Ascending aorta (tissue), 2 donors: Measurements from ENCODE around the gene TPRA1. TPM values are rescaled to one million over a fixed set of nuclear protein-coding genes. Genes with fewer than 3 reads are reported as not detected.

Source experiments
- DNase-seq, 2 donors: peaks; one replicate each; pipeline ENCODE4 v3.0.0-alpha.2; 2019; ENCODE audit warnings: low spot score in 2 of 2
- H3K27ac ChIP-seq, 2 donors: fragments of 200-600 bp; sonication (generic); one replicate each; pipeline ENCODE4 v1.5.1; 2016 to 2017; ENCODE audit warnings: mild to moderate bottlenecking in 1 of 2
- H3K27me3 ChIP-seq: fragments of 200-600 bp; sonication (generic); one replicate; pipeline ENCODE4 v1.5.1; 2017
- H3K36me3 ChIP-seq, 2 donors: fragments of 200-600 bp; sonication (generic); one replicate each; pipeline ENCODE4 v1.5.1; 2016
- H3K4me1 ChIP-seq, 2 donors: fragments of 200-600 bp; sonication (generic); one replicate each; pipeline ENCODE4 v1.5.1; 2016 to 2017; ENCODE audit warnings: mild to moderate bottlenecking in 1 of 2
- H3K4me3 ChIP-seq, 2 donors: fragments of 200-600 bp; sonication (generic); one replicate each; pipeline ENCODE4 v1.5.1; 2016 to 2017; ENCODE audit warnings: mild to moderate bottlenecking in 1 of 2
- H3K9me3 ChIP-seq, 2 donors: fragments of 200-600 bp; sonication (generic); one replicate each; pipeline ENCODE4 v1.5.1; 2016
- intact Hi-C: fragments of 100-400 bp; cut with DNase I; formaldehyde crosslinking; loops from one replicate; pipeline ENCODE4 v1.15.1; 2023
- total RNA-seq: library from RNA; depleted of rRNA; stranded (reverse); fragments of >200 nt; gene quantifications from one replicate; pipeline ENCODE4 v1.1.0, GENCODE V29; 2016
- TF ChIP-seq, protein P1 (sequence below), 3 experiments: fragments of 200-600 bp in 2 of 3; fragments of 450-650 bp in 1 of 3; sonication (generic) in 2 of 3; IDR thresholded peaks; one replicate each; pipeline ENCODE4 v1.5.1; 2016 to 2019; ENCODE audit warnings: antibody characterized with exemption in 3 of 3, mild to moderate bottlenecking in 1 of 3, moderate library complexity in 1 of 3

Gene TPRA1
- total RNA-seq, 1 donor from 2014 or later: 87.1 TPM

DNA sequence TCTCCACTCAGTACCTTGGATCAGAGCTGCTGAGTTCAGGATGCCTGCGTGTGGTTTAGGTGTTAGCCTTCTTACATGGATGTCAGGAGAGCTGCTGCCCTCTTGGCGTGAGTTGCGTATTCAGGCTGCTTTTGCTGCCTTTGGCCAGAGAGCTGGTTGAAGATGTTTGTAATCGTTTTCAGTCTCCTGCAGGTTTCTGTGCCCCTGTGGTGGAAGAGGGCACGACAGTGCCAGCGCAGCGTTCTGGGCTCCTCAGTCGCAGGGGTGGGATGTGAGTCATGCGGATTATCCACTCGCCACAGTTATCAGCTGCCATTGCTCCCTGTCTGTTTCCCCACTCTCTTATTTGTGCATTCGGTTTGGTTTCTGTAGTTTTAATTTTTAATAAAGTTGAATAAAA is 31.5 kb upstream of the TPRA1 start:
- TF ChIP-seq, protein P1, sequence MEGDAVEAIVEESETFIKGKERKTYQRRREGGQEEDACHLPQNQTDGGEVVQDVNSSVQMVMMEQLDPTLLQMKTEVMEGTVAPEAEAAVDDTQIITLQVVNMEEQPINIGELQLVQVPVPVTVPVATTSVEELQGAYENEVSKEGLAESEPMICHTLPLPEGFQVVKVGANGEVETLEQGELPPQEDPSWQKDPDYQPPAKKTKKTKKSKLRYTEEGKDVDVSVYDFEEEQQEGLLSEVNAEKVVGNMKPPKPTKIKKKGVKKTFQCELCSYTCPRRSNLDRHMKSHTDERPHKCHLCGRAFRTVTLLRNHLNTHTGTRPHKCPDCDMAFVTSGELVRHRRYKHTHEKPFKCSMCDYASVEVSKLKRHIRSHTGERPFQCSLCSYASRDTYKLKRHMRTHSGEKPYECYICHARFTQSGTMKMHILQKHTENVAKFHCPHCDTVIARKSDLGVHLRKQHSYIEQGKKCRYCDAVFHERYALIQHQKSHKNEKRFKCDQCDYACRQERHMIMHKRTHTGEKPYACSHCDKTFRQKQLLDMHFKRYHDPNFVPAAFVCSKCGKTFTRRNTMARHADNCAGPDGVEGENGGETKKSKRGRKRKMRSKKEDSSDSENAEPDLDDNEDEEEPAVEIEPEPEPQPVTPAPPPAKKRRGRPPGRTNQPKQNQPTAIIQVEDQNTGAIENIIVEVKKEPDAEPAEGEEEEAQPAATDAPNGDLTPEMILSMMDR (IDR thresholded peaks at IDR 0.05): no peak
- H3K36me3 ChIP-seq: peaks cover 0 to 10% of the 10 kb centered on the region in 2 donors
- intact Hi-C loops: no loop called here
- no peaks in the 10 kb centered on the region for H3K9me3 ChIP-seq
- no peaks in the 10 kb centered on the region for H3K4me1 ChIP-seq
- H3K4me3 ChIP-seq: no peak overlapping the region
- no peak for DNase-seq
- H3K27ac ChIP-seq: no peak overlapping the region
- no peaks in the 10 kb centered on the region for H3K27me3 ChIP-seq

GRCh38 chr3:127620637-127621375 is 30.3 kb upstream of the TPRA1 start:
- Histone ChIP-seq H3K4me1 (no peaks in the 10 kb centered on the region), H3K27me3 (no peaks in the 10 kb centered on the region), H3K4me3 (no peak overlapping the region), H3K27ac (no peak overlapping the region), H3K9me3 (no peaks in the 10 kb centered on the region), H3K36me3 (peaks cover 0 to 10% of the 10 kb centered on the region in 2 donors)
- TF ChIP-seq, protein P1 (IDR thresholded peaks at IDR 0.05): no peak
- no peak for DNase-seq
- intact Hi-C loops: no loop called here

GRCh38 chr3:127618891-127619290 is 28.4 kb upstream of the TPRA1 start:
- intact Hi-C loops: no loop called here
- DNase-seq: no peak
- peaks cover 0 to 10% of the 10 kb centered on the region in 2 donors for H3K36me3 ChIP-seq

DNA sequence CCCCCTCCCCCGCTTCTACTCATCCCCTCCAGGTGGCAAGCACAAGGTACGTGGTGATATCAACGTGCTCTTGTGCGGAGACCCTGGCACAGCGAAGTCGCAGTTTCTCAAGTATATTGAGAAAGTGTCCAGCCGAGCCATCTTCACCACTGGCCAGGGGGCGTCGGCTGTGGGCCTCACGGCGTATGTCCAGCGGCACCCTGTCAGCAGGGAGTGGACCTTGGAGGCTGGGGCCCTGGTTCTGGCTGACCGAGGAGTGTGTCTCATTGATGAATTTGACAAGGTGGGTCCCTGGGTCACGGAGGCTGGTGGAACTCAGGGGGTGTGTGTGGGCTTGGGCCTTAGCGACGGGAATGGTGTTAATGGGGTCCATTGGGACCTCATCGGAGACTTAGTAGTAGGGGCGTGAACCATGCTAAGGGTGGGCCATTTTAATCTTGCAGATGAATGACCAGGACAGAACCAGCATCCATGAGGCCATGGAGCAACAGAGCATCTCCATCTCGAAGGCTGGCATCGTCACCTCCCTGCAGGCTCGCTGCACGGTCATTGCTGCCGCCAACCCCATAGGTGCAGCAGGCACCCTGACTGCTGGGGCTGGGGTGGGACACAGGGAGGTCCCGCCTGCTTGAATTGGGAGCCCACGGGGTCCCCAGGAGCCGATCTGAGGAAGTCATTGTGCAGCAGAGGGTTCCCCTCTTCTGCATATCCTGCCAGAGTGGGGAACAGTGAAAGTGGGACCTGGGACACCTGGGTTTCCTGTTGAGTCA is 26.5 kb upstream of the TPRA1 start:
- H3K9me3 ChIP-seq: no peaks in the 10 kb centered on the region
- no peaks in the 10 kb centered on the region for H3K27me3 ChIP-seq
- intact Hi-C loops: no loop called here
- no peak for DNase-seq
- no peak overlapping the region for H3K27ac ChIP-seq
- H3K4me3 ChIP-seq: no peak overlapping the region
- TF ChIP-seq, protein P1 (IDR thresholded peaks at IDR 0.05): no peak
- peaks cover 0 to 6% of the 10 kb centered on the region in 2 donors for H3K4me1 ChIP-seq
- peaks cover 0 to 10% of the 10 kb centered on the region in 2 donors for H3K36me3 ChIP-seq

More at GRCh38 chr3:127618891-127619290, 28.4 kb upstream of the TPRA1 start:
- H3K4me1 ChIP-seq: no peaks in the 10 kb centered on the region
- no peak overlapping the region for H3K27ac ChIP-seq
- H3K4me3 ChIP-seq: no peak overlapping the region
- TF ChIP-seq, protein P1 (IDR thresholded peaks at IDR 0.05): no peak
- no peaks in the 10 kb centered on the region for H3K27me3 ChIP-seq
- no peaks in the 10 kb centered on the region for H3K9me3 ChIP-seq

- Histone ChIP-seq H3K4me3 (no peak overlapping the region), H3K4me1 (peaks cover 0 to 6% of the 10 kb centered on the region in 2 donors), H3K27me3 (no peaks in the 10 kb centered on the region), H3K9me3 (no peaks in the 10 kb centered on the region), H3K27ac (no peak overlapping the region), H3K36me3 (peaks cover 0 to 3% of the 10 kb centered on the region in 2 donors)
- TF ChIP-seq, protein P1 (IDR thresholded peaks at IDR 0.05): no peak
- intact Hi-C loops: no loop called here
- no peak for DNase-seq
Observed at GRCh38 chr3:127615631-127616305, 25.2 kb upstream of the TPRA1 start.
